GM21447 (cell line): ENCODE results near the gene TACR2.

Experiments
- ATAC-seq: cut with Tn5 transposase; IDR thresholded peaks from one replicate; pipeline ENCODE4 v1.9.1; 2021; ENCODE audit not compliant: unreplicated experiment

Gene TACR2

GRCh38 chr10:69405221-69405620, 11.5 kb downstream of the TACR2 start:
- no peak for ATAC-seq

- ATAC-seq, result no peak
Measured at GRCh38 chr10:69404786-69405185, 11.9 kb downstream of the TACR2 start.

GRCh38 chr10:69403519-69403918, 13.2 kb downstream of the TACR2 start:
- ATAC-seq, result no peak

- ATAC-seq, result no peak
Measured at GRCh38 chr10:69403066-69403465, 13.7 kb downstream of the TACR2 start.

GRCh38 chr10:69402386-69402785, 14.3 kb downstream of the TACR2 start:
- ATAC-seq, result no peak

- ATAC-seq, result no peak
Measured at GRCh38 chr10:69401416-69401815, 15.3 kb downstream of the TACR2 start.

GRCh38 chr10:69400936-69401335, 15.8 kb downstream of the TACR2 start:
- no peak for ATAC-seq

- no peak for ATAC-seq
Measured at GRCh38 chr10:69398466-69398865, 18.3 kb downstream of the TACR2 start.

- ATAC-seq, result no peak
Measured at GRCh38 chr10:69397972-69398371, 18.7 kb downstream of the TACR2 start.

- no peak for ATAC-seq
Measured at GRCh38 chr10:69394020-69394419, 22.7 kb downstream of the TACR2 start.

- peak; percentile 90 for ATAC-seq
Measured at GRCh38 chr10:69392481-69393000, 24.2 kb downstream of the TACR2 start.

GRCh38 chr10:69391158-69391557, 25.6 kb downstream of the TACR2 start:
- no peak for ATAC-seq

- no peak for ATAC-seq
Measured at GRCh38 chr10:69389827-69390490, 26.8 kb downstream of the TACR2 start.

- ATAC-seq, result no peak
Measured at GRCh38 chr10:69388488-69388887, 28.2 kb downstream of the TACR2 start.

- no peak for ATAC-seq
Measured at GRCh38 chr10:69387500-69387899, 29.2 kb downstream of the TACR2 start.

GRCh38 chr10:69385454-69386350, 31.0 kb downstream of the TACR2 start:
- ATAC-seq, result no peak

- ATAC-seq, result no peak
Measured at GRCh38 chr10:69384320-69384719, 32.4 kb downstream of the TACR2 start.

GRCh38 chr10:69383558-69383957, 33.2 kb downstream of the TACR2 start:
- ATAC-seq, result no peak

GRCh38 chr10:69382382-69383117, 34.2 kb downstream of the TACR2 start:
- ATAC-seq, result no peak

GRCh38 chr10:69379800-69380199, 36.9 kb downstream of the TACR2 start:
- ATAC-seq, result no peak

- no peak for ATAC-seq
Measured at GRCh38 chr10:69377933-69378332, 38.8 kb downstream of the TACR2 start.
